A673 (cell line): ENCODE results near the gene ARHGAP26.

ENCODE experiments used
- CTCF ChIP-seq: fragments of 300-800, 200-600 bp; sonication (generic); conservative IDR thresholded peaks from 2 replicates; pipeline ENCODE4 v1.5.1; 2017; ENCODE audit warnings: low read depth, mild to moderate bottlenecking, antibody characterized with exemption, low read length, moderate library complexity, mixed read lengths
- EZH2 ChIP-seq: fragments of 200-600 bp; sonication (generic); IDR thresholded peaks from 2 replicates; pipeline ENCODE4 v1.6.1; 2017; ENCODE audit warnings: borderline replicate concordance, low read depth, mild to moderate bottlenecking, mixed read lengths, antibody characterized with exemption, low read length; ENCODE audit not compliant: poor library complexity, severe bottlenecking

- TF ChIP-seq CTCF = peak; percentile 63
- no peak for TF ChIP-seq EZH2
Measured at GRCh38 chr5:142922223-142922952, 152.2 kb downstream of the ARHGAP26 start.
